ENCODE results near the gene RFPL2.

DNA sequence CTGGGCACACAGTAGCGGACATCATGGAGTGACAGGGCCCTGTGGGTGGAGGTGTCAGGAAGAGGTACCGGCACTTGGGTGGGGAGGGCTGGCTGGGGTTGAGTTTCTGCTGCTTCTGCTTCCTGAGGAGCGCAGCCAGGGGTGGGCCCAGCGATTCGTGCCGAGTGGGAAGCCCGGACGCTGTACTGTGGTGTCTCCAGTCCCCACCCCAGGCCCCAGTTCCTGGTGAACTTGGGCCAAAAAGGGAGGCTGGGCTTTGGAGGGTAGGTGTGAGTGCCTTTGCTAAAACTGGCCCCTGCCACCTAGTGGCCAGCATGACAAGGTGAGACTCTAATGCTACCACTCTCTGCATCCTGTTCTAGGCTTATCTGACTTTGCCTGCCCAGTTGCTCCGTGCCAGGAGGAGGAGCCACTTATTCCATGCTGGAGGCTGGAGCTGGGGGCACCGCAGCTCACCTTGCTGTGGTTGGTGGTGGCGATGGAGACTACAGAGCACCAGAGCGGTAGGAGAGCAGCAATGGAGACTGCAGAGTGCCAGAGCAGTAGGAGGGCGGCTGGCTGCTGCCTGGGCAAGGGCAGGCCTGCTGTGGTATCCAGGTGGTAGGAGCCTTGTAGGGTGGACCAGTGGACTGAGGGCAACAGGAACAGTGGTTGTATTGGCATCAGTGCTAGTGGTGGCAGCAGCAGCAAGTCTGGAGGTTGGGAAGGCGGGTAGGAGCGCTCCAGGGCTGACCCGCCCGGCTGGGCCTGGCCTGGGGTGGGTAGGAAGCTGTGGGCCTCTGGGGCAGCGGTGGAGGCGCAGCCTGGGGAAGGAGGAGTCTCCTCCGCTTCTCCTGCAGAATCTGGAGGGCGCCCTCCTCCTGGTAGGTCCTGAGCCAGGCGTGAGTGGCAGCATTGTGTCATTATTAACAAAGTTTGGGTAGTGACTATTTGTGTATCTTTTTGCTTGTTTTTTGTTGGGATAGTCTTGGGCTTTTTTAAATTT is 2.2 kb upstream of the RFPL2 start:
- TF ChIP-seq CTCF (IDR thresholded peaks at IDR 0.05 in 8 of 11, conservative IDR thresholded peaks at IDR 0.05 in 3 of 11) (peak; percentile 19 to 69 (median 53)), POLR2A (IDR thresholded peaks at IDR 0.05) (no peak)
